CD4-positive, alpha-beta T cell treated with Interleukin-6 at 100 ng/mL for 8 hours (primary cell): ENCODE results near the gene PVR.
"Not testable (repeated sequence)": the region's sequence is repeated elsewhere in the genome, so short reads cannot be mapped to it uniquely, and the experiment has no call there.

Source experiments
- DNase-seq: peaks from one replicate; pipeline ENCODE4 v3.0.0-alpha.2; 2020; ENCODE audit warnings: mixed read lengths, low spot score

The PVR gene

DNA sequence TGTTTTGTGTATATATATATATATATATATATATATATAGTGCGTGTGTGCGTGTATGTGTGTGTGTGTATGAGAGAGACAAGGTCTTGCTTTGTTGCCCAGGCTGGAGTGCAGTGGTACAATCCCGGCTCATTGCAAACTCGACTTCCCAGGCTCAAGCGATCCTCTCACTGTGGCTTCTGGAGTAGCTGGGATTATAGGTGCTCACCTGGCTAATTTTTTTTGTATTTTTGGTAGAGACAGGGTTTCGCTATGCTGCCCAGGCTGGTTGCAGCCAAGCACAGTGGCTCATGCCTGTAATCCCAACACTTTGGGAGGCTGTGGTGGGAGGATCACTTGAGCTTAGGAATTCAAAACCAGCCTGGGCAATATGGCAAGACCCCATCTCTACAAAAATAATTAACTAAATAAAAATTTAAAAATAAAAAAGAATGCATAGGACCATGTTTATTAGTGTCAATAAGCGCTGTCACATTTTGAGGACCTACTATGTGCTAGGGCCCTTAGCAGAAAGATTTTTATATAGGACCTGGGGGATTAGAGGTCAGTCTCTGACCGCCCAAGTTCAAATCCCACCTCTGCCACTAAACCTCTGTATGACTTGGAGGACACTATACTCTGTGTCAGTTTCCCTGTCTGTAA lies 1.8 kb downstream of the PVR start:
- no peak for DNase-seq

DNA sequence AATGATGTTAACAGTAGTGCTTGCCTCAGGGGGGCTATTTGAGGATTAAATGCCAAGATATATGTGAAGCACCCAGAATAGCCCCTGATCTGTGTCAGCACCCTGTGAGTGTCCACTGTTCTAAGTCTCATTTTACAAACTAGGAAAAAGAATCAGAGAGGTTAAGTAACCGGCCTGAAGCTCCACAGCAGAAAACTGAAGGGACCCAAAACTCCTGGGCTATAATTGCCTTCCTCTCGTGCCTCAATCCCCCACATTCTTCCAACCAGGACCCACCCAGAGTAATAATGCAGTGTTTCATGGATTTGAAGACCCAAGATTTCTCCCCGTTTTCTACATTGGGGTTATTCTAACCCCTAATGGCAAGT lies 2.3 kb downstream of the PVR start:
- no peak for DNase-seq

DNA sequence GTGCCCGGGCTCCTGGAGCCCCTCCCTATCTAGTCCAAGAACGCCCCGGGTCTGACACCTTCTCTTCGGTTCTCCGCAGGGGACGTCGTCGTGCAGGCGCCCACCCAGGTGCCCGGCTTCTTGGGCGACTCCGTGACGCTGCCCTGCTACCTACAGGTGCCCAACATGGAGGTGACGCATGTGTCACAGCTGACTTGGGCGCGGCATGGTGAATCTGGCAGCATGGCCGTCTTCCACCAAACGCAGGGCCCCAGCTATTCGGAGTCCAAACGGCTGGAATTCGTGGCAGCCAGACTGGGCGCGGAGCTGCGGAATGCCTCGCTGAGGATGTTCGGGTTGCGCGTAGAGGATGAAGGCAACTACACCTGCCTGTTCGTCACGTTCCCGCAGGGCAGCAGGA lies 3.4 kb downstream of the PVR start:
- DNase-seq: no peak

DNA sequence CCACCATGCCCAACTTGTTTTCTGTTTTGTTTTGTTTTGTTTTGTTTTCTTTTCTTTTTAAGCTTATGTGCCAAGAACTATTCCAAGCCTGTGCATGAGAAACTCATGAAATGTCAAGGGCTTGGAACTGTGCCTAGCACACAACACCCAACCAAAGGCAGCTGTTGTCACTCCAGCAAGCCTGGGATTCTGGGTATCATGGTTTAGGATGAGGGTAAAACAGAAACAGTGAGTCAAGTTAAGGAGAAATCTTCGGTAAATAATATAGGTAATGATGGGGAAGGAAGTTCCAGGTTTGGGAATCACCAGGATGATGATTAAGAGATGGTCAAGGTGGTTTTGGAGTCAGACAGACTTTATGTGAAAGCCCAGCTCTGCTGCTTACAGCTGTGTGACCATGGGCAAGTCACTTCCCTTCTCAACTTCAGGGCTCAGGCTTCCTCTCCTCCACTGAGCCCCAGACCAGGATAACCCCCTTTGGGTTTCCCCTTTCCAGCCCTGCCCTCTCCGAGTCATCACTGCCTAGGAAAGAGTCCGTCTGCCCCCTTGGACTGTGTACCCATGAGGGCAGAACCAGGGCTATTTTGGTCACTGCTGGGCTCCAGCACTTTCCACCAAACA lies 5.0 kb downstream of the PVR start:
- no peak for DNase-seq

DNA sequence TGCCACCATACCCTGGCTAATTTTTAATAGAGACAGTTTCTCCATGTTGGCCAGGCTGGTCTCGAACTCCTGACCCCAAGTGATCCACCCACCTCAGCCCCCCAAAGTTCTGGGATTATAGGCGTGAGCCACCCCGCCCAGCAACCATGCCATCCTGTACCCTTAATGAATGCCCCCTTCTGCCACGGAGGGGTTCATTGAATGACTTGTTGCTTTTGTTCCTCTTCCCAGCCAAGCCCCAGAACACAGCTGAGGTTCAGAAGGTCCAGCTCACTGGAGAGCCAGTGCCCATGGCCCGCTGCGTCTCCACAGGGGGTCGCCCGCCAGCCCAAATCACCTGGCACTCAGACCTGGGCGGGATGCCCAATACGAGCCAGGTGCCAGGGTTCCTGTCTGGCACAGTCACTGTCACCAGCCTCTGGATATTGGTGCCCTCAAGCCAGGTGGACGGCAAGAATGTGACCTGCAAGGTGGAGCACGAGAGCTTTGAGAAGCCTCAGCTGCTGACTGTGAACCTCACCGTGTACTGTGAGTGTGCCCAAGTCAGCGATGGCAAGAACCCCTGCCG lies 6.0 kb downstream of the PVR start:
- no peak for DNase-seq

DNA sequence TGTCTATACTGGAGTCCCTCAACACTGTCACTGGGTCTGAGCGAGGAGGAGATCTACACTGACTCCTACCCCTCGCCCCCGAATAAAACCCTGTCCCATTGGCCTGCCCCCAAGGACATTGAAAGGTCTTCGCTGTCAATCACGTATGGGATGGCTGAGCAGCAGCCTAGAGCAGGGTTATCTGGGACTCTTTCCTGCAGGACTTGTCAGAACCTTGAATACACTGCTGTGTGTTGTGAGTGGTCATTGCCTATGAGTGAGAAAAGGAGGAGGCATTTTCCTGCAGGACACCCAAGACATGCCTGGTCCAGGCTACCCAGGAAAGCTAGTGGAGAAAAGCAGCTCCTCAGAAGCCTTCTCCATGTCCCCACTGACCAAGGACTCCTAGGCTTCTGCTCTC lies 9.6 kb downstream of the PVR start:
- DNase-seq: no peak

DNA sequence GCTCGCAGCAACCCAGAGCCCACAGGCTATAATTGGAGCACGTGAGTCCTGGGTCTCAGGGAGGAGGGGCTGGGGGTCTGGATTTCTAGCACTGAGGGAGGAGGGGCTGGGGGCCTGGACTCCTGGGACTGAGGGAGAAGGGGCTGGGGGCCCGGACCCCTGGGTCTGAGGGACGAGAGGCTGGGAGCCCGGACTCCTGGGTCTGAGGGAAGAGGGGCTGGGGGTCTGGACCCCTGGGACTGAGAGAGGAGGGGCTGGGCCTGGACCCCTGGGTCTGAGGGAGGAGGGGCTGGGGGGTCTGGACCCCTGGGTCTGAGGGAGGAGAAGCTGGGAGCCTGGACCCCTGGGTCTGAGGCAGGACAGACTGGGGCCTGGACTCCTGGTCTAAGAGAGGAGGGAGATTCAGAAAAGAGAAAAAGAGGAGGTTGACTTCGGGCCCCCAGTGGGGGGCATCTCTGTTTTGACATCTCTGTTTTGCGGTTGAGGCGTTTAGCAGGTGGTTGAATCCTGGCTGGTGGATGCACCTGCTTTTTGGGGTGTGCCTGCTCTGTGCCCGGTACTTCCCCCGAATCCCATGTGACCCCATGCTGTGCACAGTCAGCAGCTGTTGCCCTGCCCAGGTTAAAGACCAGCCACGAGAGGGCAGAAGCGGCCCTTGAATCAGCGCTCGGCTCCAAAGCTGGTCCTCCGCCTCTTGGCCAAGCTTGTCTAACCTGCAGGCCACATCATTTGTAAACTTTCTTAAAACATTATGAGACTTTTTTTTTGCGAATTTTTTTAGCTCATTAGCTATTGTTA lies 10.5 kb downstream of the PVR start:
- DNase-seq: peak; percentile 69

DNA sequence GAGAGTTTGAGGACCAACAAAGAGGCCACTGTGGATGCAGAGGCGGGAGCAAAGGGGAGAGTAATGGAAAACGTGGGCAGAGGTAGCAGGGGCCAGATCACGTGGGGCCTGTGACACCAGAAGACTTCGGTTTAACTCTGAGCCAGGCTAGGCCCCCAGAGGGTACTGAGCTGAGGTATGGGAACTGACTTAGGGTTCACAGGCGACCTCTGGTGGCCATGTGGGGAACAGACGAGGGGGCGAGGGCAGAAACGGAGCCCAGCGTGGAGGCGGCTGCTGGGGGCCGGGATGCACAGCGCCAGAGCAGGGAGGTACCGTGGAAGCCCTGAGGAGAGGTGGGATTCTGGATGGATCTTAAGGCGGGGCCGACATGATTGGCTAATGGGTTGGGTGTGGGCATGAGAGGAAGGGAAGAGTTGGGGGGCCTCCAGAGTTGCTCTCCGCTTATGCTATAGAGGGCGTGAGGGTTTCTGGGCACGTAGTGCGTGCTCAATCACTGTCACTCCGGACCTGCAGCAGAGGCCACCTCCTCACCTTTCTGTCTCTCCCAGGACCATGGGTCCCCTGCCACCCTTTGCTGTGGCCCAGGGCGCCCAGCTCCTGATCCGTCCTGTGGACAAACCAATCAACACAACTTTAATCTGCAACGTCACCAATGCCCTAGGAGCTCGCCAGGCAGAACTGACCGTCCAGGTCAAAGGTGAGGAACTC lies 13.7 kb downstream of the PVR start:
- peak; percentile 42 for DNase-seq

DNA sequence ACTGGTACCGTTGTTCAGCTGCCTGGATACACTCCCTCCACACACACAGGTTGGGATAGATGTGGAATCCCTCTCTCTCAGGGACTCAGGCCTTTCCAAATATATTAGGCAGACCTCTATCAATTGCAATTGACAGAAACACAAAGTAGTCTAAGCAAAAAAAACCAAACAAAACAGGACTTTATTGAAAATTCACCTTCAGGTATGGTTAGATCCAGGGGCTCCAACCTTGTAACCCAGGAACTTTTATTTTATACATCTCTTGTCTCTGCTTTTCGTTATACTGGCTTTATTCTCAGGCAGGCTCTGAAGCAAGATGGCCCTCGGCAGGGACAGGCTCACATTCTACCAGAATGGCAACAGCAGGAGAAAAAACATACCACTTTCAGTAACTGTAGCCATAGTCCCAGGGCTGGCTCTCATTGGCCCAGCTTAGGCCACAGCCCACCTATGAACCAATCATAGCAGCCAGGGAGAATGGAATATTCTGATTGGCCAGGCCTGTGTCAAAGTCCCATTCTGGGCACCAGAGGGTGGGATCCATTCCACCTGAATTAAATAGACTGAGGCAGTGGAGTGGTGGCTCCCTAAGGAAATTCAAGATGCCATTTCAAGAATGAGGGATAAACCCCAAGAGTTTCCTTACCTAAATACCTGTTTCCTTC lies 14.5 kb downstream of the PVR start:
- no peak for DNase-seq

DNA sequence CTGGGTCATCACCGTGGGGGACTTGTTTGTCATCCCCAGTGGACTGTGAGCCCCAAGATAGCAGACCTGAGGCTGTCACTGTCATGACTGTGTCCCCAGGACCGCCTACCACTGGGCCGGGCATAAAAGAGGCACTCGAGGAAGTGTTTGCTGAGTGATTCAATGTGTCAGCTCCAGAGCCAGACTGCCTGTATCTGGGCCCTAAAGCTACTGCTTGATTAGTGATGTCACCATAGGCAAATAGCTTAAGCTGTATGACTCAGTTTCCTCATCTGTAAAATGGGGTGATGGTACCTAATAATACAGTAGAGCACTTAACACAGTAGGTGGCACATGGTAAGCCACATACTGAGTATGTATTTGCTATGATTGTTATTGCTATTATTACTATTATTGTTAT lies 16.4 kb downstream of the PVR start:
- DNase-seq: no peak

DNA sequence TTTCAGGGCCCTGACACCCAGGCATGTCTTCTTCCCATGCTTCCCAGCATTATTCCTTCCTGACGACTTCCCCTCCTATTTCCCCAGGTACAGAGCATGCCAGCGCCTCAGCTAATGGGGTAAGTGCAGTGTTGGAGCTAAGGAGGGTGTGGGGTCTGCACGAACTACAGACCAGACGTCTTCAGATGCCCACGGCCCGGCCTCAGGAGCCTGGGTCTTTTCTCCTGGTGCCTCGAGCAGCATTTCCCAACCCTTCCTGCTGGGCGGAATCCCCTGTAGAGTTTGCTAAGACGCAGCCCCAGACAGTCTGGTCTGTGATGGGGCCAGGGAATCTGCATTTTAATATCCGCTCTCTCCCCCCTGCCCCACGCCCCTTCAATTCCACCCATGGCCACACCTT lies 17.5 kb downstream of the PVR start:
- DNase-seq: no peak

DNA sequence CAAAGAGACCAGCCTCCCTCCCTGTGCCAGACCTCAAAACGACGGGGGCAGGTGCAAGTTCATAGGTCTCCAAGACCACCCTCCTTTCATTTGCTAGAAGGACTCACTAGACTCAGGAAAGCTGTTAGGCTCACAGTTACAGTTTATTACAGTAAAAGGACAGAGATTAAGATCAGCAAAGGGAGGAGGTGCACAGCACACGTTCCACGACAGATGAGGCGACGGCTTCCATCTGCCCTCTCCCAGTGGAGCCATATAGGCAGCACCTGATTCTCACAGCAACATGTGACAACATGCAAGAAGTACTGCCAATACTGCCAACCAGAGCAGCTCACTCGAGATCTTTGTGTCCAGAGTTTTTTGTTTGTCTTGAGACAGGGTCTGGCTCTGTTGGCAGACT lies 18.2 kb downstream of the PVR start:
- DNase-seq: no peak

DNA sequence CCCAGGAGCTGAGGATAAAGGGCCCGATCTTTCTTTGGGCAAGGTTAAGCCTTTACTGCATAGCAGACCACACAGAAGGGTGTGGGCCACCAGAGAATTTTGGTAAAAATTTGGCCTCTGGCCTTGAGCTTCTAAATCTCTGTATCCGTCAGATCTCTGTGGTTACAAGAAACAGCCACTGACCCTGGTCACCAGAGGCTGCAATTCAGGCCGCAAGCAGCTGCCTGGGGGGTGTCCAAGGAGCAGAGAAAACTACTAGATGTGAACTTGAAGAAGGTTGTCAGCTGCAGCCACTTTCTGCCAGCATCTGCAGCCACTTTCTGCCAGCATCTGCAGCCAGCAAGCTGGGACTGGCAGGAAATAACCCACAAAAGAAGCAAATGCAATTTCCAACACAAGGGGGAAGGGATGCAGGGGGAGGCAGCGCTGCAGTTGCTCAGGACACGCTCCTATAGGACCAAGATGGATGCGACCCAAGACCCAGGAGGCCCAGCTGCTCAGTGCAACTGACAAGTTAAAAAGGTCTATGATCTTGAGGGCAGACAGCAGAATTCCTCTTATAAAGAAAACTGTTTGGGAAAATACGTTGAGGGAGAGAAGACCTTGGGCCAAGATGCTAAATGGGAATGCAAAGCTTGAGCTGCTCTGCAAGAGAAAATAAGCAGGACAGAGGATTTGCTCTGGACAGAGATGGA lies 19.1 kb downstream of the PVR start:
- no peak for DNase-seq

DNA sequence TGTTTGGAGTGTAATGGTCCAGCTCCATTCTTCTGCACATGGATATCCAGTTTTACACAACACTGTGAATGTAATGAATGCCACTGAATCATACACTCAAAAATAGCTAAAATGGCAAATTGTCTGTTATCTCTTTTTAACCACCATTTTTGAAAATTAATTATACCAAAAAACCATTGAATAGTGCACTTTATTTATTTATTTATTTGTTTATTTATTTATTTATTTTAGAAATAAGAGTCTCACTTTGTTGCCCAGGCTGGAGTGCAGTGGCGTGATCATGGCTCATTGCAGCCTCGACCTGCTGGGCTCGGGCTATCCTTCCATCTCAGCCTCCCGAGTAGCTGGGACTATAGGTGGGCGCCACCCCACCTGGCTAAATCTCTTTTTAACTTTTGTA lies 20.3 kb downstream of the PVR start:
- no peak for DNase-seq

DNA sequence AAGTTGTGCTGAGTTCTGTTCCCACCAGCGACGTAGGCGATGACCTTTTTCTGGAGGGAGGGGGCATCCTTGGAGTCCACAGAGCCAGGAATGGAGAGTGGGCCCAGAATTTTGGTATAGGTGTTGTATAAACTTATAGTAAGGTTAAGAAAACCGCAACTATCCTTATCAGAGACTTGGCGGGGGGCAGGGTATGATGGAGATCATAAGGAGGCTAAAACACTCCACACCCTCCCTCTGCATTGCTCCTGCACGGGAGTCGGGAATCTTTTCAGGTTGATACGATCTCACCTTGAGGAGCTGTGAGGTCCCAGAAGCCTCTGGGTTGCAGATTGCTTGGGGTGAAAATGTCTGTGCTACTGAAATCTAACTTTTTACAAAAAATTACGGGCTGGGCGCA lies 21.3 kb downstream of the PVR start:
- DNase-seq: no peak

DNA sequence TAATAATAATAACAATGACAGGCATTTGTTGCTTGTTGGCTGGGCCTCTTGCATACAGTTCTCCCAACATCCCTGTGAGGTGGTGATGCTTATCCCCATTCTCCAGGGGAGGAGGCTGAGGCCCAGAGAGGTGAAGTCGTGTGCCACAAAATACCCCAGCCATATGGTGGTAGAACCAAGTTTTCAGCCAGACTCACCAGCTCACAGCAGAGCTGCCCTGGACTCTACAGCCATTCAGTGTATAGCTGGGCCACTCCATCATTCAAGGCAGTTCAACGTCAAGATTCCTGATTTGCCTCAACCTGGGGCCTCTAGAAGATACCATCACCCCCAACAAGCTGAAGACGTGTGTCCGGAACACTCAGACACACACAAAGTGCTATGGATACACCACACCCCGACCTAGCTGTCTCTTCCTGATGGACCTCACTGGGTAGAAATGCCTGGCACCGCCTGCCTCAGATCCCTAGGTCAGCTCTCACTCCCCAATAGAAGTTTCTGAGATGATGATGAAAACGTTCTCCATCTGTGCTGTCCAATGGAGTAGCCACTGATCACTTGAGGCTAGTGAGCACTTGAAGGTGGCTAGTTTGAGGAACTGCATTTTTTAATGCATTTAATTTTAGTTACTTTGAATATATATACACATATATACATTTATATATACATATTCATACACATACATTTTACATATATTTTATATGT lies 23.3 kb downstream of the PVR start:
- no peak for DNase-seq

DNA sequence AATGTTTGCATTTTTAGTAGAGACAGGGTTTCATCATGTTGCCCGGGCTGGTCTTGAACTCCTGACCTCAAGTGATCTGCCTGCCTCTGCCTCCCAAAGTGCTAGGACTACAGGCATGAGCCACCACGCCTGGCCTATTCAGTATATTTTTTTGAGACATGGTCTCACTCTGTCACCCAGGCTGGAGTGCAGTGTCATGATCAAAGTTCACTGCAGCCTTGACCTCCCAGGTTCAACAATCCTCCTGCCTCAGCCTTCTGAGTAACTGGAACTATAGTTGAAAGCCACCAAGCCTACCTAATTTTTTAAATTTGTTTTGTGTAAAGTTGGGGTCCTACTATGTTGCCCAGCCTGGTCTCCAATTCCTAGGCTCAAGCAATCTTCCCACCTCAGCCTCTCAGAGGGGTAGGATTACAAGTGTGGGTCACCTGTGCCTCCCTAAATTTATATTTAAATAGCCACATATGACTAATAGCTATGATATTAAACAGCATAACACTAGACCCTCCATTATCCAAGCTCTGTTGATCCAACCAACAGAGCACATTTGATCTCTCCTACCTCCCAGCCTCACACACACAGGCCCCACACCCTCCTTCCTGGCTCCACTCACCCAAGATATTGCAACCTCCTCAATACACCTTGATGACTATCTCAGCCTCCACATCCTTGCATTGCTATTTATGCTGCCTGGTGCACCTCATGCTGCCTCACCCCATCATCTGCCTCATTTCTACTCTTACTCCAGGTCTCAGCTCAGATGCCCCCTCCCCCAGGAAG lies 25.5 kb downstream of the PVR start:
- no peak for DNase-seq

DNA sequence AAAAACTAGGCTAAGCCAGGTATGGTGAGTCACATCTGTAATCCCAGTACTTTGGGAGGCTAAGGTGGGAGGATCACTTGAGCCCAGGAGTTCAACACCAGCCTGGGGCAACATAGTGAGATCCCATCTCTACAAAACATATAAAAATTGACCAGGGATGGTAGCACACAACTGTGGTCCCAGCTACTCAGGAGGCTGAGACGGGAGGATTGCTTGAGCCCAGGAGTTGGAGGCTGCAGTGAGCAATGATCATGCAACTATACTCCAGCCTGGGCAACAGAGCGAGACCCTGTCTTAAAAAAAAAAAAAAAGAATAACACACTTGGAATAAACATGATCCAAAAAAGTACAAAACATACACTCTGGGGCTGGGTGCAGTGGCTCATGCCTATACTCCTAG lies 26.3 kb downstream of the PVR start:
- DNase-seq: not testable (repeated sequence)

DNA sequence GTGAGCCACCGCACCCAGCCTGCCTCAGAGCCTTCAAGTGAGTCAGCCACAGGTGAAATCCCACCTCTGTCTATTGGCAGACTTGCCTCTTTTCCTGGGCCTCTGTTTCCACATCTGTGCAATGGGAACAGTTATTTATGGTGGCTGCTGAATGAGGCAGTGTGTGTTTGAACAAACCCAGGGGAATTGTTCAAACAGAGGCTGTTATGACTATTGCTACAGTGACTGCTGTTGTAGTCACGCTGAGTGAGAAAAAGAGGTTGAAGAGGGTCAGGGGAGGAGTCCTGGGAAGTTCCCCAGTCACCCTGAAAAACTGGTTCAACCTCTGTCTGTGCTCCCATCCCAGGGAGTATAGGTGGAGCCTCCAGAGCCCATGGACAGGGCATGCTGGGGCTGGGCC lies 27.7 kb downstream of the PVR start, which contains the start of gene CEACAM19:
TSS of gene CEACAM19 (plus strand) at position 83 of the 400 bp plus-strand sequence. CDS start 450 bp downstream, outside the sequence.
- no peak for DNase-seq

DNA sequence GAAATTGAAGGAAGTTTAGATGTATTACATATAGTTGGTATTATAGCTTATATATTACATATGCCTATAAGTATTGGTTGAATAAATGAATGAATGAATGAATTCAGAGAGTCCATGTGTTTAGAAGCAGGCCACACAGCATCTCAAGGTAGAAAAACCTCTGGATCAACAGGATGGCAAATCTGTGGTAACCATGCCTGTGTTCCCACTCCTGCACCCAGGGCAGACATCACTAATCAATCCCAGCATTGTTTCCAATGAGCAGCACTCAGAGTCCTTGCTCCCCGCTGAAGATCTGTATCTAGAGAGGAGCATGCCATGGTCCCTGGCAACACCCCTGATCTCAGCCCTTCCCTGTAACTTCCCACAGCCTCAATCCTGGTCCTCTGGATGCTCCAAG lies 28.5 kb downstream of the PVR start:
- DNase-seq: no peak
